T-helper 22 cell (primary cell): ENCODE results near the gene GATA6.

Source experiments
- DNase-seq: peaks from one replicate; pipeline ENCODE4 v3.0.0-alpha.2; 2020; ENCODE audit warnings: low read depth

The GATA6 gene

GRCh38 chr18:22250026-22250425 lies 80.6 kb downstream of the GATA6 start:
- DNase-seq = no peak

- no peak for DNase-seq
These were observed 81.2 kb downstream of the GATA6 start for GRCh38 chr18:22250591-22250996.
